Measurements from ENCODE around the gene RHOT1.
"Not testable (repeated sequence)": the region's sequence is repeated elsewhere in the genome, so short reads cannot be mapped to it uniquely, and the experiment has no call there.

RHOT1 gene

DNA sequence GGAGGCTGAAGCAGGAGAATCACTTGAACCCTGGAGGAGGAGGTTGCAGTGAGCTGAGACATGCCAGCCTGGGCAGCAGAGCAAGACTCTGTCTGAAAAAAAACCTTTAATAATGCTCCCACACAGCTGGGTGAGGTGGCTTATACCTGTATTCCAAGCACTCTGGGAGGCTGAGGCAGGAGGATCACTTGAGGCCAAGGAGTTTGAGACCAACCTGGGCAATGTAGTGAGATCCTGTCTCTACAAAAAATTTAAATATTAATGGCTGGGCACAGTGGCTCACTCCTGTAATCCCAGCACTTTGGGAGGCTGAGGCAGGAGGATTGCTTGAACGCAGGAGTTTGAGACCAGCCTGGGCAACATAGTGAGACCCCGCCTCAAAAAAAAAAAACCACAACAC lies 2.1 kb downstream of the RHOT1 start:
- H3K4me1 ChIP-seq (ENCODE audit: control insufficient read depth, insufficient read depth, low read length); H3K36me3 ChIP-seq (ENCODE audit: control insufficient read depth, insufficient read depth, low read length); H3K9ac ChIP-seq (ENCODE audit: low read depth, low read length); H3K27me3 ChIP-seq (ENCODE audit: control insufficient read depth, insufficient read depth, low read length); H3K9me3 ChIP-seq (ENCODE audit: control insufficient read depth, insufficient read depth, low read length); H3K4me3 ChIP-seq (ENCODE audit: low read depth, low read length): not testable (repeated sequence)

- Histone ChIP-seq H3K9me3 (ENCODE audit: control insufficient read depth, insufficient read depth, low read length) (no peaks in the 10 kb centered on the region), H3K36me3 (ENCODE audit: control insufficient read depth, insufficient read depth, low read length) (no peaks in the 10 kb centered on the region), H3K4me1 (ENCODE audit: control insufficient read depth, insufficient read depth, low read length) (peaks cover 5% of the 10 kb centered on the region), H3K4me3 (ENCODE audit: low read depth, low read length) (no peak overlapping the region), H3K27me3 (ENCODE audit: control insufficient read depth, insufficient read depth, low read length) (no peaks in the 10 kb centered on the region), H3K9ac (ENCODE audit: low read depth, low read length) (no peak overlapping the region)
Observed at GRCh38 chr17:32148351-32148750, 6.0 kb downstream of the RHOT1 start.

- Histone ChIP-seq H3K9me3 (ENCODE audit: control insufficient read depth, insufficient read depth, low read length) (no peaks in the 10 kb centered on the region), H3K27me3 (ENCODE audit: control insufficient read depth, insufficient read depth, low read length) (no peaks in the 10 kb centered on the region), H3K4me1 (ENCODE audit: control insufficient read depth, insufficient read depth, low read length) (no peaks in the 10 kb centered on the region), H3K36me3 (ENCODE audit: control insufficient read depth, insufficient read depth, low read length) (no peaks in the 10 kb centered on the region), H3K4me3 (ENCODE audit: low read depth, low read length) (no peak overlapping the region), H3K9ac (ENCODE audit: low read depth, low read length) (no peak overlapping the region)
Observed at GRCh38 chr17:32150358-32150757, 8.1 kb downstream of the RHOT1 start.

- no peaks in the 10 kb centered on the region for H3K27me3 ChIP-seq (ENCODE audit: control insufficient read depth, insufficient read depth, low read length)
- no peaks in the 10 kb centered on the region for H3K4me1 ChIP-seq (ENCODE audit: control insufficient read depth, insufficient read depth, low read length)
- no peak overlapping the region for H3K4me3 ChIP-seq (ENCODE audit: low read depth, low read length)
- H3K9ac ChIP-seq (ENCODE audit: low read depth, low read length): no peak overlapping the region
- no peaks in the 10 kb centered on the region for H3K36me3 ChIP-seq (ENCODE audit: control insufficient read depth, insufficient read depth, low read length)
- no peaks in the 10 kb centered on the region for H3K9me3 ChIP-seq (ENCODE audit: control insufficient read depth, insufficient read depth, low read length)
Observed at GRCh38 chr17:32152130-32152529, 9.8 kb downstream of the RHOT1 start.

DNA sequence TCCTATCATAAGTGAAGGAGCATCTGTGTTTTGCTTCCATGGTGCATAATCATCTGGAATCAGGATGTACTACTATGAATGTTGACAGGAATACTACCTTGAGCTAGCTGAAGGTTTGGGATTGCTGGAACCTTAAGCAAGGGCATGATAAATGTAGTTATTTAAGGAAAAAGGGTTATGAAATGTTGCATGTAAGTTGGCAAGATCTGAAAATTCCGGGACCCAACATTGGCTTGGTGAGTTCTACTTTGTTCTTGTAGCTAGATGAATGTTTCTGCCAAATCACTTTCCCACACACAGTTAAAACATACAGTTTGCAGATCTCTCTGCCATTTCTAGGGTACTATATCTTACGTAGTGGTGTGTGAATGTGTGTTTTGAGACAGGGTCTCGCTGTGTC lies 13.6 kb downstream of the RHOT1 start:
- Histone ChIP-seq H3K27me3 (ENCODE audit: control insufficient read depth, insufficient read depth, low read length) (no peaks in the 10 kb centered on the region), H3K36me3 (ENCODE audit: control insufficient read depth, insufficient read depth, low read length) (peaks cover 7% of the 10 kb centered on the region), H3K9me3 (ENCODE audit: control insufficient read depth, insufficient read depth, low read length) (no peaks in the 10 kb centered on the region), H3K4me3 (ENCODE audit: low read depth, low read length) (no peak overlapping the region), H3K9ac (ENCODE audit: low read depth, low read length) (no peak overlapping the region), H3K4me1 (ENCODE audit: control insufficient read depth, insufficient read depth, low read length) (no peaks in the 10 kb centered on the region)

DNA sequence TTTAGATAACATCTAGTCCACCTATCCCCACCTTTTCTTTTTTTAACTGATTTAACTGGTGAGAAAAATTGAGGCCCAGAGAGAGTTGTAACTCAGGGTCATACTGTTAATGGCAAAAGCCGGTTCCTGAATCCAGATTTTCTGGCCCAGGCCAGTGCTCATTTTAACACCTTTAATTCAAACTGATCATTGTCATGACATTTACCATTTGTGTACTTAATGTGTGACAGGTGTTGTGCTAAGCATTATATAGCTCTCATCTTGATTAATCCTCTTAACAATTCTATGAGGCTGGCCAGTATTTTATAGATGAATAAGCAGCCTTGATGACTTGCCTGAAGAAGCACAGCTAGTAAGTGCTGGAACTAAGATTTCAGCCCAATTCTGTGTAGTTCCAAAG lies 14.4 kb downstream of the RHOT1 start:
- no peak overlapping the region for H3K4me3 ChIP-seq (ENCODE audit: low read depth, low read length)

GRCh38 chr17:32157225-32157624 lies 14.9 kb downstream of the RHOT1 start:
- Histone ChIP-seq H3K9ac (ENCODE audit: low read depth, low read length) (no peak overlapping the region), H3K36me3 (ENCODE audit: control insufficient read depth, insufficient read depth, low read length) (peaks cover 7% of the 10 kb centered on the region), H3K9me3 (ENCODE audit: control insufficient read depth, insufficient read depth, low read length) (no peaks in the 10 kb centered on the region), H3K4me1 (ENCODE audit: control insufficient read depth, insufficient read depth, low read length) (no peaks in the 10 kb centered on the region), H3K27me3 (ENCODE audit: control insufficient read depth, insufficient read depth, low read length) (no peaks in the 10 kb centered on the region), H3K4me3 (ENCODE audit: low read depth, low read length) (no peak overlapping the region)

More for the DNA sequence above, 14.4 kb downstream of the RHOT1 start:
- H3K36me3 ChIP-seq (ENCODE audit: control insufficient read depth, insufficient read depth, low read length): peaks cover 7% of the 10 kb centered on the region
- H3K9me3 ChIP-seq (ENCODE audit: control insufficient read depth, insufficient read depth, low read length): no peaks in the 10 kb centered on the region
- no peak overlapping the region for H3K9ac ChIP-seq (ENCODE audit: low read depth, low read length)
- H3K4me1 ChIP-seq (ENCODE audit: control insufficient read depth, insufficient read depth, low read length): no peaks in the 10 kb centered on the region
- H3K27me3 ChIP-seq (ENCODE audit: control insufficient read depth, insufficient read depth, low read length): no peaks in the 10 kb centered on the region

DNA sequence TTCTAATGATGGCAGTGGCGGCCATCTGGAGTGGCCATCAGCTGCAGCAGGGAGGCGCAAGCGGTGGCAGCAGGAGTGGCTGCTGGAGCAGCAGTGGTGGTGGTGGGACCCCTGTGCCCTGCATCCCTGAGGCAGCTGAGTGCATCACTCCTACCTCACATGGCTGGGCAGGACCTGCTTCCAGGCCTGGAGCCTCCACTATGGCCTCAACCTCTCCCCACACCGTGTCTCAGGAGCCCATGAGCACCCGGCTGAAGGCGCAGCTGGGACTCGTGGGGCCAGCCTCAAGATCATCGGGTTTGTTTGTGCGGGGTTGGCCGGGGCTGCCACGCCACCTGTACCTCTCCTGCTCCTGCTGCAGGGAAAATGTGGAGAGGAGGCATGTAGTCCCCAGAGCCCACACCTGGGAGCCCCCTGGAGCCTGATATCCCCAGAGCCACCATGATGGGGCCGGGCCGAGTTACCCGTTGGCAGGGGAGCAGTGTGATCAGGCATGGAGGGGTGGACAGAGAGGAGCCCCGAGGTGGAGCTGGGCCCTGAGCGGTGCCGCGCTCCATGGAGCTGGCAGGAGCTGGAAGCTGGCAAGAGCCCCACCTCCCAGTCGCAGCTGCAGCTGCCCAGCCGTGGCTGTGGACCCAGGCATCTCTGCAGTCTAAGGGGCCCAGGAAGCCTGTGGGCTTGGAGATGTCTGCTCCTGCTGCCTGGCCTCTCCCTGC lies 16.7 kb downstream of the RHOT1 start:
- Histone ChIP-seq H3K4me1 (ENCODE audit: control insufficient read depth, insufficient read depth, low read length) (no peaks in the 10 kb centered on the region), H3K9me3 (ENCODE audit: control insufficient read depth, insufficient read depth, low read length) (no peaks in the 10 kb centered on the region), H3K27me3 (ENCODE audit: control insufficient read depth, insufficient read depth, low read length) (no peaks in the 10 kb centered on the region), H3K9ac (ENCODE audit: low read depth, low read length) (no peak overlapping the region), H3K36me3 (ENCODE audit: control insufficient read depth, insufficient read depth, low read length) (peaks cover 7% of the 10 kb centered on the region), H3K4me3 (ENCODE audit: low read depth, low read length) (no peak overlapping the region)

GRCh38 chr17:32159586-32160438 lies 17.5 kb downstream of the RHOT1 start:
- Histone ChIP-seq H3K9ac (ENCODE audit: low read depth, low read length) (no peak overlapping the region), H3K27me3 (ENCODE audit: control insufficient read depth, insufficient read depth, low read length) (no peaks in the 10 kb centered on the region), H3K4me1 (ENCODE audit: control insufficient read depth, insufficient read depth, low read length) (no peaks in the 10 kb centered on the region), H3K4me3 (ENCODE audit: low read depth, low read length) (no peak overlapping the region), H3K9me3 (ENCODE audit: control insufficient read depth, insufficient read depth, low read length) (no peaks in the 10 kb centered on the region), H3K36me3 (ENCODE audit: control insufficient read depth, insufficient read depth, low read length) (peaks cover 7% of the 10 kb centered on the region)

DNA sequence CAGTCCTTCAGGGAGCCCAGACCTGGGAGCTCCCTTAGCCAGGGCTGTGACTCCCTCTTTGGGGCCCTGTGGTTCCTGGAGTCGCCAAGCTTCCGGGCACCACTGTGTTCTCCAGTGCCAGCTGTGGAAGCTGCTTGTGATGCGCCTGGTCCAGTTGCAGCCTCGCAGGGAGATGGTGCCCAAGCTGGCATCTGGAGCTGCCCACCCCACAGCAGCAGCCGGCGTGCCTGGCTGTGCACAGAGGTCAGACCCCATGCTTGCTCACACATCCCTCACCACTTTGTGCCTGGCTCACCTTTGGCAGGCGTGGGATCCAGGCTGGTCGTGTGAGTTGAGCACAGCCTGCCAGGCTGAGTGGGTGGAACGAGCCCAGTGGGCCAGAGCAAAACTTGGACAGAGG lies 18.2 kb downstream of the RHOT1 start:
- Histone ChIP-seq H3K4me1 (ENCODE audit: control insufficient read depth, insufficient read depth, low read length) (no peaks in the 10 kb centered on the region), H3K27me3 (ENCODE audit: control insufficient read depth, insufficient read depth, low read length) (no peaks in the 10 kb centered on the region), H3K9ac (ENCODE audit: low read depth, low read length) (no peak overlapping the region), H3K4me3 (ENCODE audit: low read depth, low read length) (no peak overlapping the region), H3K9me3 (ENCODE audit: control insufficient read depth, insufficient read depth, low read length) (no peaks in the 10 kb centered on the region), H3K36me3 (ENCODE audit: control insufficient read depth, insufficient read depth, low read length) (peaks cover 7% of the 10 kb centered on the region)

GRCh38 chr17:32161029-32161428 lies 18.7 kb downstream of the RHOT1 start:
- Histone ChIP-seq H3K4me1 (ENCODE audit: control insufficient read depth, insufficient read depth, low read length) (no peaks in the 10 kb centered on the region), H3K9ac (ENCODE audit: low read depth, low read length) (no peak overlapping the region), H3K27me3 (ENCODE audit: control insufficient read depth, insufficient read depth, low read length) (no peaks in the 10 kb centered on the region), H3K36me3 (ENCODE audit: control insufficient read depth, insufficient read depth, low read length) (peaks cover 7% of the 10 kb centered on the region), H3K4me3 (ENCODE audit: low read depth, low read length) (no peak overlapping the region), H3K9me3 (ENCODE audit: control insufficient read depth, insufficient read depth, low read length) (no peaks in the 10 kb centered on the region)
